ENCODE results near the gene UCK2.

Gene UCK2

GRCh38 chr1:165960136-165960535, 132.7 kb downstream of the UCK2 start:
- Histone ChIP-seq H3K27ac (replicated peaks) (no peak overlapping the region), H3K4me3 (replicated peaks; ENCODE audit: insufficient read depth, low read length) (no peak overlapping the region), H3K27me3 (ENCODE audit: insufficient read depth, poor library complexity, severe bottlenecking) (no peaks in the 10 kb centered on the region)
- TF ChIP-seq, protein P1, sequence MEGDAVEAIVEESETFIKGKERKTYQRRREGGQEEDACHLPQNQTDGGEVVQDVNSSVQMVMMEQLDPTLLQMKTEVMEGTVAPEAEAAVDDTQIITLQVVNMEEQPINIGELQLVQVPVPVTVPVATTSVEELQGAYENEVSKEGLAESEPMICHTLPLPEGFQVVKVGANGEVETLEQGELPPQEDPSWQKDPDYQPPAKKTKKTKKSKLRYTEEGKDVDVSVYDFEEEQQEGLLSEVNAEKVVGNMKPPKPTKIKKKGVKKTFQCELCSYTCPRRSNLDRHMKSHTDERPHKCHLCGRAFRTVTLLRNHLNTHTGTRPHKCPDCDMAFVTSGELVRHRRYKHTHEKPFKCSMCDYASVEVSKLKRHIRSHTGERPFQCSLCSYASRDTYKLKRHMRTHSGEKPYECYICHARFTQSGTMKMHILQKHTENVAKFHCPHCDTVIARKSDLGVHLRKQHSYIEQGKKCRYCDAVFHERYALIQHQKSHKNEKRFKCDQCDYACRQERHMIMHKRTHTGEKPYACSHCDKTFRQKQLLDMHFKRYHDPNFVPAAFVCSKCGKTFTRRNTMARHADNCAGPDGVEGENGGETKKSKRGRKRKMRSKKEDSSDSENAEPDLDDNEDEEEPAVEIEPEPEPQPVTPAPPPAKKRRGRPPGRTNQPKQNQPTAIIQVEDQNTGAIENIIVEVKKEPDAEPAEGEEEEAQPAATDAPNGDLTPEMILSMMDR (IDR thresholded peaks at IDR 0.05; ENCODE audit: insufficient read depth, low read length), result no peak
- no peak for TF ChIP-seq GABPA (IDR thresholded peaks at IDR 0.05; ENCODE audit: low read depth)
- TF ChIP-seq POLR2AphosphoS5 (IDR thresholded peaks at IDR 0.05; ENCODE audit: low read depth), result no peak
- no peak for TF ChIP-seq REST (IDR thresholded peaks at IDR 0.05; ENCODE audit: insufficient replicate concordance, low read depth)
- TF ChIP-seq SPI1 (IDR thresholded peaks at IDR 0.05; ENCODE audit: borderline replicate concordance, low read depth), result no peak
- no peak for DNase-seq (ENCODE audit: low read depth in 1 of 2, low spot score in 1 of 2)

- no peak overlapping the region for H3K4me3 ChIP-seq (replicated peaks; ENCODE audit: insufficient read depth, low read length)
- no peaks in the 10 kb centered on the region for H3K27me3 ChIP-seq (ENCODE audit: insufficient read depth, poor library complexity, severe bottlenecking)
- H3K27ac ChIP-seq (replicated peaks), result no peak overlapping the region
- no peak for DNase-seq (ENCODE audit: low read depth in 1 of 2, low spot score in 1 of 2)
- TF ChIP-seq POLR2AphosphoS5 (IDR thresholded peaks at IDR 0.05; ENCODE audit: low read depth) (no peak), SPI1 (IDR thresholded peaks at IDR 0.05; ENCODE audit: borderline replicate concordance, low read depth) (no peak), GABPA (IDR thresholded peaks at IDR 0.05; ENCODE audit: low read depth) (no peak), REST (IDR thresholded peaks at IDR 0.05; ENCODE audit: insufficient replicate concordance, low read depth) (no peak)
- TF ChIP-seq, protein P1 (IDR thresholded peaks at IDR 0.05; ENCODE audit: insufficient read depth, low read length), result no peak
Observed at GRCh38 chr1:165960881-165961280, 133.5 kb downstream of the UCK2 start.
